ENCODE measurements around the gene FAM13A. TPM values are rescaled to one million over a fixed set of nuclear protein-coding genes. Genes with fewer than 3 reads are reported as not detected.

Gene FAM13A
- total RNA-seq, 1 donor from 2014 or later = 16.9 TPM

- no peaks in the 10 kb centered on the region for H3K27me3 ChIP-seq (ENCODE audit: low read depth)
- H3K27ac ChIP-seq (replicated peaks) = no peak overlapping the region
- H3K4me1 ChIP-seq = peaks cover 38% of the 10 kb centered on the region
- H3K9me3 ChIP-seq (replicated peaks) = peaks cover 3% of the 10 kb centered on the region
- intact Hi-C loops (cut with micrococcal nuclease) = no loop called here
- no peak overlapping the region for H3K4me3 ChIP-seq
- peaks cover 7% of the 10 kb centered on the region for H3K36me3 ChIP-seq
- TF ChIP-seq, protein P1, sequence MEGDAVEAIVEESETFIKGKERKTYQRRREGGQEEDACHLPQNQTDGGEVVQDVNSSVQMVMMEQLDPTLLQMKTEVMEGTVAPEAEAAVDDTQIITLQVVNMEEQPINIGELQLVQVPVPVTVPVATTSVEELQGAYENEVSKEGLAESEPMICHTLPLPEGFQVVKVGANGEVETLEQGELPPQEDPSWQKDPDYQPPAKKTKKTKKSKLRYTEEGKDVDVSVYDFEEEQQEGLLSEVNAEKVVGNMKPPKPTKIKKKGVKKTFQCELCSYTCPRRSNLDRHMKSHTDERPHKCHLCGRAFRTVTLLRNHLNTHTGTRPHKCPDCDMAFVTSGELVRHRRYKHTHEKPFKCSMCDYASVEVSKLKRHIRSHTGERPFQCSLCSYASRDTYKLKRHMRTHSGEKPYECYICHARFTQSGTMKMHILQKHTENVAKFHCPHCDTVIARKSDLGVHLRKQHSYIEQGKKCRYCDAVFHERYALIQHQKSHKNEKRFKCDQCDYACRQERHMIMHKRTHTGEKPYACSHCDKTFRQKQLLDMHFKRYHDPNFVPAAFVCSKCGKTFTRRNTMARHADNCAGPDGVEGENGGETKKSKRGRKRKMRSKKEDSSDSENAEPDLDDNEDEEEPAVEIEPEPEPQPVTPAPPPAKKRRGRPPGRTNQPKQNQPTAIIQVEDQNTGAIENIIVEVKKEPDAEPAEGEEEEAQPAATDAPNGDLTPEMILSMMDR (IDR thresholded peaks at IDR 0.05; ENCODE audit: borderline replicate concordance) = peak; percentile 7
- DNase-seq = no peak
Observed at GRCh38 chr4:88802138-88802537, 254.8 kb downstream of the FAM13A start.

DNA sequence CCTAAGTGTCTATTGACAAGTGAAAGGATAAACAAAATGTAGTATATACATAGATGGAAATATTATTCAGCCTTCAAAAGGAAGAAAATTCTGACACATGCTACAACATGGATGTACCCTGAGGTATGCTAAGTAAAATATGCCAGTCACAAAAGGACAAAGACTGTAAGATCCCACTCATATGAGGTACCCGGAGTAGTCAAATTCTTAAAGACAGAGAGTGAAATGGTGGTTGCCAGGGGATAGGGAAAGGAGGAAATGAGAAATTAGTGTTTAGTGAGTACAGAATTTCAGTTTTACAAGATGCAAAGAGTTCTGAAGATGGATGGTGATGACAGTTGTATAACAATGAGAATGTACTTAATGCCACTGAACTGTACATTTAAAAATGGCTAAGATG lies 257.1 kb downstream of the FAM13A start:
- no peak overlapping the region for H3K4me3 ChIP-seq
- intact Hi-C loops (cut with micrococcal nuclease) = no loop called here
- peaks cover 9% of the 10 kb centered on the region for H3K9me3 ChIP-seq (replicated peaks)
- H3K36me3 ChIP-seq = peaks cover 16% of the 10 kb centered on the region
- H3K27ac ChIP-seq (replicated peaks) = no peak overlapping the region
- no peak for DNase-seq
- TF ChIP-seq, protein P1 (IDR thresholded peaks at IDR 0.05; ENCODE audit: borderline replicate concordance) = no peak
- H3K27me3 ChIP-seq (ENCODE audit: low read depth) = no peaks in the 10 kb centered on the region
- peaks cover 32% of the 10 kb centered on the region for H3K4me1 ChIP-seq

DNA sequence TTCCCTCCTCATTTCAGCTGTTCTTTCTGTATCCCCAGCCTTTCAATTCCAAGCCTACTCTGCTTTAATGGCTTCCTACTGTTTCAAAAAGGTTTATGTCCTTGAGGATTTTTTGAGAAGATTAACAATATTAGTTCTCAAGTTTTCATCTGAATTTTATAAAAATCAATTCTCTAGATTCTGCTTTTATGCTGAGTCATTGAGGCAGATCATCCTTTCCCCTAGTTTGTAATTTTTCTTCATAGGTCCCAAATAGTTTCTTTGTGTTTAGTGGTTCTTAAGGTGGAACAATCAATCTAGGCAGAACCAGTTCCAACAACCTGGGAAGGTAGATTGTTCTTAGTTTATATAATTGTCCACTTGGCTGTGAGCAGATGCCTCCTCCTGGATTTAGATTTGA lies 259.3 kb downstream of the FAM13A start:
- Histone ChIP-seq H3K9me3 (replicated peaks) (peaks cover 9% of the 10 kb centered on the region), H3K36me3 (peaks cover 16% of the 10 kb centered on the region), H3K4me1 (peaks cover 25% of the 10 kb centered on the region), H3K4me3 (no peak overlapping the region), H3K27ac (replicated peaks) (no peak overlapping the region), H3K27me3 (ENCODE audit: low read depth) (no peaks in the 10 kb centered on the region)
- intact Hi-C loops (cut with micrococcal nuclease) = no loop called here
- no peak for DNase-seq
- TF ChIP-seq, protein P1 (IDR thresholded peaks at IDR 0.05; ENCODE audit: borderline replicate concordance) = no peak

- no peaks in the 10 kb centered on the region for H3K27me3 ChIP-seq (ENCODE audit: low read depth)
- peaks cover 9% of the 10 kb centered on the region for H3K9me3 ChIP-seq (replicated peaks)
- no peak overlapping the region for H3K27ac ChIP-seq (replicated peaks)
- intact Hi-C loops (cut with micrococcal nuclease) = no loop called here
- H3K4me1 ChIP-seq = peaks cover 22% of the 10 kb centered on the region
- DNase-seq = no peak
- no peak overlapping the region for H3K4me3 ChIP-seq
- TF ChIP-seq, protein P1 (IDR thresholded peaks at IDR 0.05; ENCODE audit: borderline replicate concordance) = no peak
- peaks cover 16% of the 10 kb centered on the region for H3K36me3 ChIP-seq
Observed at GRCh38 chr4:88796545-88796944, 260.4 kb downstream of the FAM13A start.

- H3K4me1 ChIP-seq = peaks cover 22% of the 10 kb centered on the region
- no peak overlapping the region for H3K27ac ChIP-seq (replicated peaks)
- H3K9me3 ChIP-seq (replicated peaks) = peaks cover 9% of the 10 kb centered on the region
- intact Hi-C loops (cut with micrococcal nuclease) = no loop called here
- no peak overlapping the region for H3K4me3 ChIP-seq
- H3K36me3 ChIP-seq = peaks cover 16% of the 10 kb centered on the region
- no peaks in the 10 kb centered on the region for H3K27me3 ChIP-seq (ENCODE audit: low read depth)
- TF ChIP-seq, protein P1 (IDR thresholded peaks at IDR 0.05; ENCODE audit: borderline replicate concordance) = no peak
- DNase-seq = no peak
Observed at GRCh38 chr4:88794952-88795351, 262.0 kb downstream of the FAM13A start.
